NCI-H1930 (cell line): ENCODE data around the gene ATP8B3.

ENCODE experiments used
- DNase-seq, 2 experiments: peaks; one replicate each; lab custom pipeline; 2025; lab: John Stamatoyannopoulos, UW

Gene ATP8B3

GRCh38 chr19:1833540-1833939 is 21.5 kb upstream of the ATP8B3 start:
- DNase-seq, result no peak

GRCh38 chr19:1832046-1832663 is 20.1 kb upstream of the ATP8B3 start:
- DNase-seq, result no peak

- DNase-seq, result no peak
These were observed 18.9 kb upstream of the ATP8B3 start for GRCh38 chr19:1830978-1831377.

- DNase-seq, result no peak
These were observed 18.5 kb upstream of the ATP8B3 start for GRCh38 chr19:1830568-1830967.

- DNase-seq, result no peak
These were observed 17.9 kb upstream of the ATP8B3 start for GRCh38 chr19:1829958-1830357.

- DNase-seq, result no peak
These were observed 16.5 kb upstream of the ATP8B3 start for GRCh38 chr19:1828279-1829238.

GRCh38 chr19:1827566-1828278 is 15.6 kb upstream of the ATP8B3 start:
- no peak for DNase-seq

GRCh38 chr19:1826557-1827521 is 14.8 kb upstream of the ATP8B3 start:
- DNase-seq, result no peak

GRCh38 chr19:1825909-1826556 is 14.0 kb upstream of the ATP8B3 start:
- DNase-seq, result peak; percentile 37 to 58

- no peak for DNase-seq
These were observed 12.2 kb upstream of the ATP8B3 start for GRCh38 chr19:1824252-1824622.

GRCh38 chr19:1823539-1824251 is 11.6 kb upstream of the ATP8B3 start:
- no peak for DNase-seq

- DNase-seq, result no peak
These were observed 10.9 kb upstream of the ATP8B3 start for GRCh38 chr19:1823020-1823419.

- DNase-seq, result no peak
These were observed 10.1 kb upstream of the ATP8B3 start for GRCh38 chr19:1822210-1822609.

- no peak for DNase-seq
These were observed 7.5 kb upstream of the ATP8B3 start for GRCh38 chr19:1819341-1820255.

GRCh38 chr19:1818549-1819195 is 6.6 kb upstream of the ATP8B3 start:
- no peak for DNase-seq

- no peak for DNase-seq
These were observed 5.6 kb upstream of the ATP8B3 start for GRCh38 chr19:1817553-1818179.

- no peak for DNase-seq
These were observed 4.6 kb upstream of the ATP8B3 start for GRCh38 chr19:1816530-1817298.
